ENCODE data around the gene PRSS33.

The PRSS33 gene

GRCh38 chr16:2777231-2777902 lies 10.0 kb downstream of the PRSS33 start, which contains the start of gene ELOB:
Gene ELOB, minus strand, starts transcription at chr16:2777280. Its CDS starts 41 bp downstream, at chr16:2777239.
- DNase-seq (ENCODE audit: low spot score), result peak; percentile 99

GRCh38 chr16:2776500-2777139 lies 10.7 kb downstream of the PRSS33 start:
- DNase-seq (ENCODE audit: low spot score), result peak; percentile 48

- DNase-seq (ENCODE audit: low spot score), result no peak
Measured at GRCh38 chr16:2775765-2776499, 11.4 kb downstream of the PRSS33 start.

- no peak for DNase-seq (ENCODE audit: low spot score)
Measured at GRCh38 chr16:2775131-2775716, 12.1 kb downstream of the PRSS33 start.

GRCh38 chr16:2774161-2774891 lies 13.0 kb downstream of the PRSS33 start:
- no peak for DNase-seq (ENCODE audit: low spot score)

- DNase-seq (ENCODE audit: low spot score), result no peak
Measured at GRCh38 chr16:2773188-2773968, 14.0 kb downstream of the PRSS33 start.

GRCh38 chr16:2771496-2772402 lies 15.6 kb downstream of the PRSS33 start:
- DNase-seq (ENCODE audit: low spot score), result no peak

- peak; percentile 38 for DNase-seq (ENCODE audit: low spot score)
Measured at GRCh38 chr16:2770057-2770951, 17.1 kb downstream of the PRSS33 start.

GRCh38 chr16:2769675-2770056 lies 17.7 kb downstream of the PRSS33 start:
- no peak for DNase-seq (ENCODE audit: low spot score)

- DNase-seq (ENCODE audit: low spot score), result no peak
Measured at GRCh38 chr16:2769100-2769529, 18.2 kb downstream of the PRSS33 start.

GRCh38 chr16:2768403-2769089 lies 18.8 kb downstream of the PRSS33 start:
- no peak for DNase-seq (ENCODE audit: low spot score)

- no peak for DNase-seq (ENCODE audit: low spot score)
Measured at GRCh38 chr16:2767891-2768290, 19.5 kb downstream of the PRSS33 start.

GRCh38 chr16:2767140-2767731 lies 20.1 kb downstream of the PRSS33 start:
- DNase-seq (ENCODE audit: low spot score), result no peak

GRCh38 chr16:2766430-2767139 lies 20.8 kb downstream of the PRSS33 start:
- DNase-seq (ENCODE audit: low spot score), result no peak

GRCh38 chr16:2765462-2766404 lies 21.6 kb downstream of the PRSS33 start:
- no peak for DNase-seq (ENCODE audit: low spot score)

- DNase-seq (ENCODE audit: low spot score), result no peak
Measured at GRCh38 chr16:2764718-2765117, 22.6 kb downstream of the PRSS33 start.
